H9 (cell line): ENCODE results near the gene PDE5A. TPM values are rescaled to one million over a fixed set of nuclear protein-coding genes. Genes with fewer than 3 reads are reported as not detected.
"Not testable (repeated sequence)": the region's sequence is repeated elsewhere in the genome, so short reads cannot be mapped to it uniquely, and the experiment has no call there.

Source experiments
- DNase-seq: peaks from one replicate; pipeline ENCODE4 v3.0.0-alpha.2; 2017
- H2AFZ ChIP-seq: one replicate; pipeline ENCODE4 v1.6.1; 2013; ENCODE audit warnings: mild to moderate bottlenecking, low read length, control low read depth, moderate library complexity
- H2AK5ac ChIP-seq: 2 replicates; pipeline ENCODE4 v1.6.1; 2013; ENCODE audit warnings: low read length, control low read depth, mixed read lengths; ENCODE audit not compliant: insufficient read length
- H2BK120ac ChIP-seq: one replicate; pipeline ENCODE4 v1.6.1; 2013; ENCODE audit warnings: low read depth, mild to moderate bottlenecking, low read length, control low read depth, inconsistent platforms; ENCODE audit not compliant: poor library complexity, severe bottlenecking
- H2BK12ac ChIP-seq: 2 replicates; pipeline ENCODE4 v1.6.1; 2013; ENCODE audit warnings: low read length, control low read depth, mixed read lengths, low read depth; ENCODE audit not compliant: insufficient read length
- H2BK15ac ChIP-seq: 2 replicates; pipeline ENCODE4 v1.6.1; 2013; ENCODE audit warnings: low read depth, low read length, control low read depth
- H2BK20ac ChIP-seq: one replicate; pipeline ENCODE4 v1.6.1; 2013; ENCODE audit warnings: low read depth, mild to moderate bottlenecking, low read length, control low read depth, inconsistent platforms; ENCODE audit not compliant: poor library complexity, severe bottlenecking
- H2BK5ac ChIP-seq: 2 replicates; pipeline ENCODE4 v1.6.1; 2013; ENCODE audit warnings: low read length, control low read depth, mixed read lengths; ENCODE audit not compliant: insufficient read length
- H3K14ac ChIP-seq: 2 replicates; pipeline ENCODE4 v1.6.1; 2013; ENCODE audit warnings: low read length, control low read depth; ENCODE audit not compliant: insufficient read depth
- H3K18ac ChIP-seq: 2 replicates; pipeline ENCODE4 v1.6.1; 2013; ENCODE audit warnings: low read depth, mild to moderate bottlenecking, mixed read lengths, low read length, control low read depth; ENCODE audit not compliant: insufficient read length
- H3K23ac ChIP-seq: 2 replicates; pipeline ENCODE4 v1.6.1; 2013; ENCODE audit warnings: low read length, control low read depth, mixed read lengths, low read depth; ENCODE audit not compliant: insufficient read length
- H3K23me2 ChIP-seq: 2 replicates; pipeline ENCODE4 v1.6.1; 2013; ENCODE audit warnings: low read depth, mild to moderate bottlenecking, mixed read lengths, low read length, control low read depth; ENCODE audit not compliant: insufficient read length, poor library complexity, severe bottlenecking
- H3K27ac ChIP-seq: 2 replicates; pipeline ENCODE4 v1.5.1; 2013; ENCODE audit warnings: low read length, control low read depth, mixed read lengths, low read depth; ENCODE audit not compliant: insufficient read length
- H3K27me3 ChIP-seq: 2 replicates; pipeline ENCODE4 v1.6.1; 2013; ENCODE audit warnings: low read length, control low read depth, inconsistent platforms; ENCODE audit not compliant: insufficient read depth
- H3K4ac ChIP-seq: 2 replicates; pipeline ENCODE4 v1.6.1; 2013; ENCODE audit warnings: low read depth, mild to moderate bottlenecking, control low read depth, inconsistent platforms, low read length, moderate library complexity
- H3K4me1 ChIP-seq: 2 replicates; pipeline ENCODE4 v1.6.1; 2013; ENCODE audit warnings: low read length, control low read depth, inconsistent platforms; ENCODE audit not compliant: insufficient read depth
- H3K4me2 ChIP-seq: 2 replicates; pipeline ENCODE4 v1.6.1; 2013; ENCODE audit warnings: low read length, control low read depth, mixed read lengths; ENCODE audit not compliant: insufficient read length, insufficient read depth
- H3K56ac ChIP-seq: 2 replicates; pipeline ENCODE4 v1.6.1; 2013; ENCODE audit warnings: low read depth, mild to moderate bottlenecking, mixed read lengths, low read length, control low read depth; ENCODE audit not compliant: insufficient read length
- H3K79me1 ChIP-seq: 2 replicates; pipeline ENCODE4 v1.6.1; 2013; ENCODE audit warnings: low read depth, mild to moderate bottlenecking, moderate library complexity, low read length, control low read depth, inconsistent platforms; ENCODE audit not compliant: insufficient read depth, poor library complexity, severe bottlenecking
- H3K79me2 ChIP-seq: 2 replicates; pipeline ENCODE4 v1.6.1; 2013; ENCODE audit warnings: low read length, control low read depth, inconsistent platforms; ENCODE audit not compliant: insufficient read depth
- H3K9ac ChIP-seq: 2 replicates; pipeline ENCODE4 v1.6.1; 2013; ENCODE audit warnings: low read length, control low read depth, mixed read lengths; ENCODE audit not compliant: insufficient read length; ENCODE audit errors: extremely low read depth
- H3K9me3 ChIP-seq: one replicate; pipeline ENCODE4 v1.6.1; 2013; ENCODE audit warnings: low read depth, low read length, inconsistent platforms; ENCODE audit not compliant: control insufficient read depth
- H3T11ph ChIP-seq: one replicate; pipeline ENCODE4 v1.6.1; 2013; ENCODE audit warnings: mild to moderate bottlenecking, low read length, control low read depth, inconsistent platforms
- H4K20me1 ChIP-seq: one replicate; pipeline ENCODE4 v1.6.1; 2013; ENCODE audit not compliant: control insufficient read depth, insufficient read length, insufficient read depth
- H4K5ac ChIP-seq: 2 replicates; pipeline ENCODE4 v1.6.1; 2013; ENCODE audit warnings: low read depth, mild to moderate bottlenecking, mixed read lengths, low read length, control low read depth; ENCODE audit not compliant: insufficient read length
- H4K8ac ChIP-seq: replicated peaks from 2 replicates; pipeline ENCODE4 v1.6.1; 2013; ENCODE audit warnings: low read length, control low read depth, mixed read lengths, low read depth; ENCODE audit not compliant: insufficient read length
- H4K91ac ChIP-seq: 2 replicates; pipeline ENCODE4 v1.6.1; 2013; ENCODE audit warnings: low read depth, mild to moderate bottlenecking, moderate library complexity, mixed read lengths, low read length, control low read depth; ENCODE audit not compliant: insufficient read length
- H3K27ac Mint-ChIP-seq, 3 experiments: 2 replicates in 2 of 3; 3 replicates in 1 of 3; pipeline ENCODE4 v1.8.0; 2020 to 2021; ENCODE audit warnings: mixed read lengths in 3 of 3, mild to moderate bottlenecking in 1 of 3, moderate library complexity in 1 of 3
- H3K27me3 Mint-ChIP-seq: 2 replicates; pipeline ENCODE4 v1.8.0; 2021; ENCODE audit warnings: low read depth, mild to moderate bottlenecking, moderate library complexity, mixed read lengths
- H3K36me3 Mint-ChIP-seq, 3 experiments: 2 replicates in 2 of 3; 3 replicates in 1 of 3; pipeline ENCODE4 v1.8.0; 2020 to 2021; ENCODE audit warnings: low read depth in 3 of 3, mixed read lengths in 3 of 3; ENCODE audit not compliant: insufficient read depth in 1 of 3
- H3K4me1 Mint-ChIP-seq, 2 experiments: 2 replicates each; pipeline ENCODE4 v1.8.0; 2020; ENCODE audit warnings: mixed read lengths in 2 of 2
- H3K4me3 Mint-ChIP-seq, 2 experiments: 2 replicates in 1 of 2; 3 replicates in 1 of 2; pipeline ENCODE4 v1.8.0; 2020 to 2021; ENCODE audit warnings: mild to moderate bottlenecking in 2 of 2, mixed read lengths in 2 of 2, moderate library complexity in 1 of 2
- H3K9me3 Mint-ChIP-seq, 2 experiments: 2 replicates in 1 of 2; 3 replicates in 1 of 2; pipeline ENCODE4 v1.8.0; 2020; ENCODE audit warnings: mild to moderate bottlenecking in 2 of 2, mixed read lengths in 2 of 2, moderate library complexity in 1 of 2
- WGBS: extraction: QIAGEN DNeasy Blood & Tissue Kit; methylation state at CpG from one replicate; pipeline ENCODE4 v1.1.7; 2013; ENCODE audit warnings: missing lambda C conversion rate, low lambda C conversion rate, mixed read lengths; ENCODE audit not compliant: insufficient read length; ENCODE audit errors: extremely low coverage; 5-methylcytosine and 5-hydroxymethylcytosine counted together
- total RNA-seq: library from RNA; stranded (reverse); gene quantifications from 2 replicates; pipeline ENCODE4 v1.2.1, GENCODE V29; 2021
- TF ChIP-seq, protein P1 (sequence below): fragments of 200-600 bp; sonication (generic); conservative IDR thresholded peaks from 3 replicates; pipeline ENCODE4 v1.8.0; 2021; ENCODE audit warnings: antibody characterized with exemption, mild to moderate bottlenecking

The PDE5A gene
- total RNA-seq, 1 experiment from 2014 or later = 15.7 TPM

DNA sequence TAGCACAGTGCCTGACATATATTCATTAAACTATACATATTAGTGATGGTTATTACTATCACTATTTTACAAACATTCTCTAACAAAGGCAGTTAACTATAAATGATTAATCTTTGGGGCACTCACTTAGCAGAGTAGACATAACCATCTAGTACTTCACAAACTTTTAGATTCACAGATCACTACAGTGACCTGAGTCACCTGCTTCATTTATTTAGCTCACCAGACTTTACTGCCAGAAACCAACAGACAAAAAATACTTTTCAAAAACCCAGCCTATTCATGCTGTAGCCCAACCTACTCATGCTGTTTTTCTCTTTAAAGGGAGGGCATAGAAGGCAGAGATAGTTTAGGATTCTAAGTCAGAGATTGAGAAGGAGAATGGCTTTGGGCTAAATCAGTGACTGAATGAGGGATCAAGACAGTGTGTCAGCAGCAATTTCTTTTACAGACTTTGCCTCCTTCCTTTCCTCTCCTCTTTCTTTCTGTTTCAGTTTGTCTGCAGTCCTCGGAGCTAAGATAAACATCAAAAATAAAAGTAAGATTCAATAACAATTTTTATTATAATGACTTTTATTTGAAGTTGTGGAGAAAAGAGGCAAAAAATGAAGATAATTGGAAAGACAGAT, 34.7 kb upstream of the PDE5A start:
- H3K9me3 ChIP-seq = no peaks in the 10 kb centered on the region
- no peak overlapping the region for H3K56ac ChIP-seq
- no peak overlapping the region for H4K91ac ChIP-seq
- H3K36me3 Mint-ChIP-seq = no peaks in the 10 kb centered on the region
- H3K79me1 ChIP-seq = no peaks in the 10 kb centered on the region
- no peak overlapping the region for H3K18ac ChIP-seq
- H3K14ac ChIP-seq = no peak overlapping the region
- H3K9me3 Mint-ChIP-seq = no peaks in the 10 kb centered on the region
- no peak overlapping the region for H2AFZ ChIP-seq
- H3K23me2 ChIP-seq = no peaks in the 10 kb centered on the region
- no peak overlapping the region for H2BK120ac ChIP-seq
- H2BK20ac ChIP-seq = no peak overlapping the region
- DNase-seq = no peak
- H3K27me3 Mint-ChIP-seq = no peaks in the 10 kb centered on the region
- H3K27me3 ChIP-seq = no peaks in the 10 kb centered on the region
- H2BK12ac ChIP-seq = no peak overlapping the region
- H3K4me1 ChIP-seq = 0 out of 2 replicates have a peak, but pooled peaks cover 2% of the 10 kb centered on the region
- H3K4me3 Mint-ChIP-seq = no peak overlapping the region
- H2BK5ac ChIP-seq = no peak overlapping the region
- no peak overlapping the region for H3K4me2 ChIP-seq
- H3K4ac ChIP-seq = no peak overlapping the region
- 0 out of 7 replicates have a peak overlapping the region, but pooled peaks of 1 of the 3 experiments have one; percentile 33 for H3K27ac Mint-ChIP-seq
- no peak overlapping the region for H2BK15ac ChIP-seq
- H2AK5ac ChIP-seq = no peak overlapping the region
- no peak overlapping the region for H4K5ac ChIP-seq
- no CpG with 5 or more reads among the region's 1 CpG for WGBS
- H3K4me1 Mint-ChIP-seq = peaks cover 1 to 5% of the 10 kb centered on the region in 2 experiments; a peak in 2 of 4 replicates
- H3K9ac ChIP-seq = no peak overlapping the region
- no peak overlapping the region for H3K23ac ChIP-seq
- H4K20me1 ChIP-seq = no peaks in the 10 kb centered on the region
- TF ChIP-seq, protein P1, sequence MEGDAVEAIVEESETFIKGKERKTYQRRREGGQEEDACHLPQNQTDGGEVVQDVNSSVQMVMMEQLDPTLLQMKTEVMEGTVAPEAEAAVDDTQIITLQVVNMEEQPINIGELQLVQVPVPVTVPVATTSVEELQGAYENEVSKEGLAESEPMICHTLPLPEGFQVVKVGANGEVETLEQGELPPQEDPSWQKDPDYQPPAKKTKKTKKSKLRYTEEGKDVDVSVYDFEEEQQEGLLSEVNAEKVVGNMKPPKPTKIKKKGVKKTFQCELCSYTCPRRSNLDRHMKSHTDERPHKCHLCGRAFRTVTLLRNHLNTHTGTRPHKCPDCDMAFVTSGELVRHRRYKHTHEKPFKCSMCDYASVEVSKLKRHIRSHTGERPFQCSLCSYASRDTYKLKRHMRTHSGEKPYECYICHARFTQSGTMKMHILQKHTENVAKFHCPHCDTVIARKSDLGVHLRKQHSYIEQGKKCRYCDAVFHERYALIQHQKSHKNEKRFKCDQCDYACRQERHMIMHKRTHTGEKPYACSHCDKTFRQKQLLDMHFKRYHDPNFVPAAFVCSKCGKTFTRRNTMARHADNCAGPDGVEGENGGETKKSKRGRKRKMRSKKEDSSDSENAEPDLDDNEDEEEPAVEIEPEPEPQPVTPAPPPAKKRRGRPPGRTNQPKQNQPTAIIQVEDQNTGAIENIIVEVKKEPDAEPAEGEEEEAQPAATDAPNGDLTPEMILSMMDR = no peak
- no peak overlapping the region for H4K8ac ChIP-seq
- no peak overlapping the region for H3T11ph ChIP-seq
- H3K27ac ChIP-seq = no peak overlapping the region
- no peaks in the 10 kb centered on the region for H3K79me2 ChIP-seq

DNA sequence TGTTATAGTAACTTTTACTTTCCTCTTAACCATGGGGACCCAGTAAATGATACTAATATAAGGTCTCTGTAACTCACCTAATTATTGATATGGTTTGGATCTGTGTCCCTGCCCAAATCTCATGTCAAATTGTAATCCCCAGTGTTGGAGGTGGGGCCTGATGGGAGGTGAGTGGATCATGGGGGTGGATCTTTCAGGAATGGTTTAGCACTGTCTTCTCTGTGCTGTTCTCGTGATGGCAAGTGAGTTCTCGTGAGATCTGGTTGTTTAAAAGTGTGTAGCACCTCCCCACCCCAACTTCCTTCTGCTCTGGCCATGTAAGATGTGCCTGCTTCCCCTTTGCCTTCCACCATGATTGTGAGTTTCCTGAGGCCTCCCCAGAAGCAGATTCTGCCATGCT, 34.0 kb upstream of the PDE5A start:
- not testable (repeated sequence) for H2BK5ac ChIP-seq, H2BK120ac ChIP-seq, H3K79me2 ChIP-seq, H4K20me1 ChIP-seq, H3K23me2 ChIP-seq, H3K4me3 Mint-ChIP-seq, H3T11ph ChIP-seq, H3K23ac ChIP-seq, H4K5ac ChIP-seq, H3K27ac ChIP-seq, H2AFZ ChIP-seq, H2AK5ac ChIP-seq, H3K9me3 ChIP-seq, H3K27me3 ChIP-seq, H3K14ac ChIP-seq, H2BK20ac ChIP-seq, H3K9me3 Mint-ChIP-seq, H3K27me3 Mint-ChIP-seq, H3K9ac ChIP-seq, H3K27ac Mint-ChIP-seq, H3K18ac ChIP-seq, H4K8ac ChIP-seq, H3K79me1 ChIP-seq, DNase-seq, H2BK12ac ChIP-seq, H3K4me1 ChIP-seq, H4K91ac ChIP-seq, H2BK15ac ChIP-seq, H3K4me1 Mint-ChIP-seq, H3K36me3 Mint-ChIP-seq, H3K4ac ChIP-seq, H3K56ac ChIP-seq, H3K4me2 ChIP-seq
- no CpG with 5 or more reads among the region's 2 CpGs for WGBS
